ENCODE results near the gene SYNE3. TPM values are rescaled to one million over a fixed set of nuclear protein-coding genes. Genes with fewer than 3 reads are reported as not detected.

SYNE3 gene
- total RNA-seq, 1 donor from 2014 or later: 0.62 TPM

DNA sequence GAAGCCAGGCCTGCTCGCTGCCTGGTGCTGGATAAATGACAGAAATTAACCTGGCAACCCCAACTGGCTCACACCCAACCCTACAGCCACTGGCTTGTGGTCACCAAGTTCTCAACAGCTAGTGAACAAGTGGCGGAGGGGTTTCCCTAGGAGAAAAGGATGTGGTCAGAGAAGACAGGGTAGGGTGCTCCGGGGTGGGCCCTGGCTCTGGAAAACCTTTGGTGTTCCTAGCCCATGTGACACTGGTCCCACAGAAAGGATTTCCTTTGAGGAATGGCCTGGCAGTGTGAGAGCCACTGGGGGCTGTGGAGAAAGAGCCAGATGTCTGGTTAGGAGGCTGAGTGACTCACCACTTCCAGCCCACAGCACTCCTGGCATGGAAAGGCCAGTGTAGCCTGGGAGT, 8.7 kb downstream of the SYNE3 start:
- H3K27me3 Mint-ChIP-seq (ENCODE audit: unreplicated experiment): peaks cover 2% of the 10 kb centered on the region
- H3K4me1 Mint-ChIP-seq (ENCODE audit: unreplicated experiment): peaks cover 11% of the 10 kb centered on the region
- no peak for DNase-seq (ENCODE audit: low spot score)
- TF ChIP-seq CTCF (IDR thresholded peaks at IDR 0.05; ENCODE audit: unreplicated experiment): no peak
- H3K4me3 Mint-ChIP-seq (ENCODE audit: unreplicated experiment): no peak overlapping the region
- no peak overlapping the region for H3K27ac Mint-ChIP-seq (ENCODE audit: unreplicated experiment)
- no peaks in the 10 kb centered on the region for H3K9me3 Mint-ChIP-seq (ENCODE audit: unreplicated experiment)
- H3K36me3 Mint-ChIP-seq (ENCODE audit: low read depth, unreplicated experiment): no peaks in the 10 kb centered on the region

DNA sequence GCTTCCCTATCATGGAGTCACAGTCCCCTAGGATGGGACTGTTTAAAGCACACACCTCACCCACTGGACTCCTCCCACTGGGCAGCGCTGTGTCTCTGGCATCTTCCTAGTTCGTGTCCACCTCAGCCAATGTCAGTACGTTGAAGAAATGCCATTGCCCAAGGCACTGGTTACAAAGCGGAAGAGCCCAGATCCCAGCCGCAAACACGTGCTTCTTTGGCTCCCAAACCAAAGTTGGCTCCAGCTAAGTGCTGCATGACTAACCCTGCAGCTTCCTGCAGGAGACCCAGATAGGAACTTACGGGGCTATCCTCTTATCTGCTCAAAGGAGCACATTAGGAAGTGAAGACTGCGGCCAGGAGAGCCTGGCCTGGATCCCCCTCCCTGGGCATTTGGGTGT, 9.3 kb downstream of the SYNE3 start:
- H3K36me3 Mint-ChIP-seq (ENCODE audit: low read depth, unreplicated experiment): no peaks in the 10 kb centered on the region
- DNase-seq (ENCODE audit: low spot score): no peak
- H3K9me3 Mint-ChIP-seq (ENCODE audit: unreplicated experiment): no peaks in the 10 kb centered on the region
- H3K27ac Mint-ChIP-seq (ENCODE audit: unreplicated experiment): no peak overlapping the region
- TF ChIP-seq CTCF (IDR thresholded peaks at IDR 0.05; ENCODE audit: unreplicated experiment): no peak
- H3K4me1 Mint-ChIP-seq (ENCODE audit: unreplicated experiment): peaks cover 11% of the 10 kb centered on the region
- no peak overlapping the region for H3K4me3 Mint-ChIP-seq (ENCODE audit: unreplicated experiment)
- peaks cover 2% of the 10 kb centered on the region for H3K27me3 Mint-ChIP-seq (ENCODE audit: unreplicated experiment)

DNA sequence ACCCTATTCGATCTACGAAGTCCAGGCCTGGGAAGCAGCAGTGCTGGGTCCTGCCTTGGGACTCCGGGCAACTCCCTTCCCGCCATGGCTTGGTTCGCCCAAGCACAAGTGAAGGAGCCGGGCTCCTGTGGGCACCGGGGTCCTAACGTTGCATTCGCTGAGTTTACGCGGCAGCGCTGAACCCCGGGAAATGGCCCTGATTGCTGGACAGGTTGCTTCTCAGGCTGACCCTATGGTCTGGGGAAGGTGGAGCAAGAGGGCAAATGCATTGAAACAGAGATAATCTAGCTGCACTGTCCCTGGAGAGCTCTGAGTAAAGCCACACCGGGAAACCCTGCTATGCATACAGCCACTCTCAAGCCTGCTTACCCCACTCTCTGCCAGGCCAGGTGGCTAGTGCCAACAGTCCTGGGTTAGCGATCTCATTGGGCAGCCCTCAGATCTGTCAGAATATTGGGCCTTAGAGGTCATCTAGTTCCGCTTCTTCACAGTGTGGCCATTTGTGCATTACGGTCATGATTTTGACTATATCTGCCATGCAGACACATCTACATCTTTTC, 11.3 kb downstream of the SYNE3 start:
- Mint-ChIP-seq H3K36me3 (ENCODE audit: low read depth, unreplicated experiment) (no peaks in the 10 kb centered on the region), H3K4me3 (ENCODE audit: unreplicated experiment) (no peak overlapping the region), H3K9me3 (ENCODE audit: unreplicated experiment) (no peaks in the 10 kb centered on the region), H3K27me3 (ENCODE audit: unreplicated experiment) (peaks cover 2% of the 10 kb centered on the region), H3K27ac (ENCODE audit: unreplicated experiment) (no peak overlapping the region), H3K4me1 (ENCODE audit: unreplicated experiment) (peaks cover 7% of the 10 kb centered on the region)
- no peak for DNase-seq (ENCODE audit: low spot score)
- no peak for TF ChIP-seq CTCF (IDR thresholded peaks at IDR 0.05; ENCODE audit: unreplicated experiment)

DNA sequence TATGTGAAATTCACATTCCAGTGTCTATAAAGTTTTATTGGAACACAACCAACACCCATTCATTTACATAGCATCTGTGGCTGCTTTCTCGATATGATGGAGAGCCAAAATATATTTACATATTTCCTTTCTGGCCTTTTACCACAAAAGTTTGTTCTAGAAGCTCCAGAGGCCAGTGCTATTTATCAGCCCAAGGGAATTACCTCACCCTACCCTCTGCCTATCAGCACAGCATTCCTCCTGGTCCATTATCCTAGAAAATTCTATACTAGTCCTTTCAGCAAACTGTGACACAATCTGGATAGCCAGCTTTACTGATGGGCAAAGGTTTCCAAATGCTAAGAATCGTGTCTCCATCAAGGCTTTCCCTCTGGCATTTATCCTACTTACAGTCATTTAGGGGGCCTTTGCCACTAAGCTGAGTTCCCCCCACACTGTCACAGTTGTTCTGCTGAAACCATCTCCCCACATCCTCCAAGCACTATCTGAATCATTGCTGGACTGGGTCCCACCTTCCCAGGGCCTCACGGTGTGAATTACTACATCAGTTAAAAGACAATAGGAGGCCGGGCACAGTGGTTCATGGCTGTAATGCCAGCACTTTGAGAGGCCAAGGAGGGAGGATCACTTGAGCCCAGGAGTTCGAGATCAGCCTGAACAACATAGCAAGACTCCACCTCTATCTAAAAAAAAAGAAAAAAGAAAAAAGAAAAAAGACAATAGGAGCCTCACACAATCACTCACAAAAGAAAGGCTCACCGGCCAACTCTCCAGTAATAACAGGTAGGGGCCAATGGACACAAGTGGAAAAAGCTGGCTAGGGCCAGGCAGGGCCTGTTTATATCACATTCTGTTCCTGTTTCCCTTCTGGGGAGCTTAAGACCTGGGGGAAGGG, 12.1 kb downstream of the SYNE3 start:
- Mint-ChIP-seq H3K27ac (ENCODE audit: unreplicated experiment) (no peak overlapping the region), H3K27me3 (ENCODE audit: unreplicated experiment) (peaks cover 2% of the 10 kb centered on the region), H3K9me3 (ENCODE audit: unreplicated experiment) (no peaks in the 10 kb centered on the region), H3K36me3 (ENCODE audit: low read depth, unreplicated experiment) (no peaks in the 10 kb centered on the region), H3K4me3 (ENCODE audit: unreplicated experiment) (no peak overlapping the region), H3K4me1 (ENCODE audit: unreplicated experiment) (peaks cover 7% of the 10 kb centered on the region)
- no peak for TF ChIP-seq CTCF (IDR thresholded peaks at IDR 0.05; ENCODE audit: unreplicated experiment)
- no peak for DNase-seq (ENCODE audit: low spot score)

Data from endothelial cell (in vitro differentiated cells).